Skeletal muscle satellite cell (primary cell): ENCODE measurements around the gene EML2.

ENCODE experiments used
- H3K27me3 ChIP-seq: 2 replicates; pipeline ENCODE4 v1.7.0; 2013; ENCODE audit warnings: low read length; ENCODE audit not compliant: control insufficient read depth, insufficient read depth
- H3K36me3 ChIP-seq: 2 replicates; pipeline ENCODE4 v1.7.0; 2013; ENCODE audit warnings: mild to moderate bottlenecking, control low read depth, low read length; ENCODE audit not compliant: insufficient read depth
- H3K4me1 ChIP-seq: 2 replicates; pipeline ENCODE4 v1.7.0; 2013; ENCODE audit warnings: low read length; ENCODE audit not compliant: control insufficient read depth, insufficient read depth
- H3K4me2 ChIP-seq: 2 replicates; pipeline ENCODE4 v1.7.0; 2013; ENCODE audit warnings: mild to moderate bottlenecking, low read length
- H3K4me3 ChIP-seq: 2 replicates; pipeline ENCODE4 v1.7.0; 2013; ENCODE audit warnings: low read length
- H3K9ac ChIP-seq: 2 replicates; pipeline ENCODE4 v1.7.0; 2013; ENCODE audit warnings: mild to moderate bottlenecking, low read depth, low read length, moderate library complexity
- H3K9me3 ChIP-seq: replicated peaks from 2 replicates; pipeline ENCODE4 v1.7.0; 2013; ENCODE audit warnings: mild to moderate bottlenecking, control low read depth, low read length

Gene EML2

DNA sequence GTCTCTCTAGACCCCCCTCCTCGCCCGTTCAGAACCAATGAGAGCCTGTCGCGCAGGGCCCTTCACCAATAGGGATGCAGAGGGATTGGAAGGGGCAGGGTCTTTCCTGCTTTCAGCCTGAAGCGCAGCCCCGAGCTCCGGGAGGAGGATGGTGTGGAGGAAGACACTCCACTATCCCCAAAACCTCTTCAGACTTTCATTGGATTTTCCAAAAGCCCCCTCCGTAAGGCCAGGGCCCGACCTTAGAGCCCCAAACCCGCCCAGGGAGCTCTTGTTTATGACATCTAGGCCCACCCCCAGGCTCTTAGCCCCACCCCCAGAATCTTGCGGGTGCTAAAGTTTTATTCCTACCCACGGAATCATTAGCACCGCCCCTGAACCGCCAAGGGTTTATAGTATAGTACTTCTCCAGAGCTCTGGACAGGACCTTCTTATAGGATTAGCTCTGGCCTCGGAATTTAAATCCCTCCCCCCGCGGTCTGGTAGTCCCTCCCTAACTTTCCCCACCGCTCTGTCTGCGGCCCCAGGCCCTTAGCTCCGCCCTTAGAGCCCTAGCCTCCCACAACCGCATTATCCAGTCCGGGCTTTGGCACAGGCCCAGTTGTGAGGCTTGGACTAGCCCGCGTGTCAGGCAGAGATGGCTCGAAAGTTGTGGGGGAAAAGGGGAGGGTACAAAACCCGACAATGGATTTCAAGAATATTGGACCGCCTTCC lies 6.6 kb upstream of the EML2 start:
- Histone ChIP-seq H3K9me3 (no peaks in the 10 kb centered on the region), H3K9ac (peak overlapping the region; percentile 35), H3K4me2 (peak overlapping the region; percentile 82), H3K4me1 (peaks cover 27% of the 10 kb centered on the region), H3K27me3 (no peaks in the 10 kb centered on the region), H3K36me3 (no peaks in the 10 kb centered on the region), H3K4me3 (peak overlapping the region; percentile 72)

GRCh38 chr19:45645068-45645630 lies 6.0 kb upstream of the EML2 start:
- Histone ChIP-seq H3K4me2 (peak overlapping the region; percentile 82), H3K36me3 (no peaks in the 10 kb centered on the region), H3K9ac (no peak overlapping the region), H3K9me3 (no peaks in the 10 kb centered on the region), H3K4me3 (peak overlapping the region; percentile 72), H3K27me3 (no peaks in the 10 kb centered on the region), H3K4me1 (peaks cover 28% of the 10 kb centered on the region)

- Histone ChIP-seq H3K4me1 (peaks cover 28% of the 10 kb centered on the region), H3K9me3 (no peaks in the 10 kb centered on the region), H3K27me3 (no peaks in the 10 kb centered on the region), H3K36me3 (no peaks in the 10 kb centered on the region), H3K9ac (no peak overlapping the region), H3K4me3 (no peak overlapping the region), H3K4me2 (no peak overlapping the region)
These were observed 5.0 kb upstream of the EML2 start for GRCh38 chr19:45643927-45644771.

DNA sequence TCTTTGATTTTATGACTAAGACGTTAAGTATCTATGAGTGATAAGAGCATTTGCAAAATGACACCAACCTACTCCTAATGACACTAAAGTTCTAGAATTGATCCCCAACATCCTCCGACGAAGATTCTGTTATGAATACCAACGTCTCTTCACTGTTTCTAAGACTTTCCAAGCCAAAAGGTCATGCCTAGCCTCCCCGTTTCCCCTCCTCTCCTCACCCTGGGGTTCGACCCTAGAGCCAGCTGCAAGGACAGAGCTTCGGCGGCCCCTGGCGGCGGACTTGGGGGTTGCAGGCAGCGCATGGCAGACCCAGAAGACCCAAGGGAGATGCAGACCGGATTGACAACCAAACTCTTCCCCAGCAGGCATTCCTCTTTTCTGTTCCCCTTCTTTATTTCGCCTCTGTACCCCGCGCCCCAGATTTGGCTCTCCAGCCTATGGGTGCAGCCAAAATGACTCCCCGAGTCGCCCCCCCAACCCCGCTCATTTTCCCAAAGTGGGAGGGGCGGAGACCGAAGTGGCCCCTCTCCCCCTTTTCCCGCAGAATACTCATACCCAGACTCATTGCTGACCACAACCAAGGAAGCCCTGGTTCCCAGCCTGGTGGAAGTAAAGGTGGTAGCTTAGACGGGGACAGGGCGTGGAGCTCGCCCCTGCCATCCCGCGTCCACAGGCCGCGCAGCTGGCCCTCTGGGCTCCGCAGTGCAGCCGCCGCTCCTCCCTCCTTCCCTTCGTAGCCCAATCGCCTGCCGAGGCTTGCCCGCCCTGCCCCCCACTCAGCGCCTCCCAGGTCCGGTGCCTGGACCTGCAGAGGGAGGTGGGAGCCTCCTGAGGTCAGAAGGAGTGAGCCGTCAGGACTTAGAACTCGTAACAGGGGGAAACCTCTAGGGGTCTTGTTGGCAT lies 4.1 kb upstream of the EML2 start:
- H3K4me3 ChIP-seq = no peak overlapping the region
- H3K4me1 ChIP-seq = peaks cover 33% of the 10 kb centered on the region
- no peak overlapping the region for H3K9ac ChIP-seq

GRCh38 chr19:45641274-45642105 lies 2.3 kb upstream of the EML2 start:
- H3K9me3 ChIP-seq = no peaks in the 10 kb centered on the region
- H3K27me3 ChIP-seq = no peaks in the 10 kb centered on the region
- H3K4me3 ChIP-seq = peak overlapping the region; percentile 29
- H3K9ac ChIP-seq = peak overlapping the region; percentile 50
- peaks cover 3% of the 10 kb centered on the region for H3K36me3 ChIP-seq
- H3K4me1 ChIP-seq = peaks cover 39% of the 10 kb centered on the region
- peak overlapping the region; percentile 81 for H3K4me2 ChIP-seq

More for the DNA sequence above, 4.1 kb upstream of the EML2 start:
- Histone ChIP-seq H3K36me3 (no peaks in the 10 kb centered on the region), H3K9me3 (no peaks in the 10 kb centered on the region), H3K4me2 (peak overlapping the region; percentile 81), H3K27me3 (no peaks in the 10 kb centered on the region)

GRCh38 chr19:45640849-45641273 lies 1.7 kb upstream of the EML2 start:
- Histone ChIP-seq H3K4me1 (peaks cover 39% of the 10 kb centered on the region), H3K9me3 (no peaks in the 10 kb centered on the region), H3K27me3 (no peaks in the 10 kb centered on the region), H3K4me3 (peak overlapping the region; percentile 29), H3K9ac (no peak overlapping the region), H3K4me2 (peak overlapping the region; percentile 81), H3K36me3 (peaks cover 3% of the 10 kb centered on the region)

- H3K4me2 ChIP-seq = peak overlapping the region; percentile 86
- H3K9ac ChIP-seq = peak overlapping the region; percentile 78
- H3K4me1 ChIP-seq = peaks cover 34% of the 10 kb centered on the region
- no peaks in the 10 kb centered on the region for H3K9me3 ChIP-seq
- peak overlapping the region; percentile 80 for H3K4me3 ChIP-seq
- H3K27me3 ChIP-seq = no peaks in the 10 kb centered on the region
- peaks cover 3% of the 10 kb centered on the region for H3K36me3 ChIP-seq
These were observed 1.1 kb downstream of the EML2 start for GRCh38 chr19:45637890-45638667.

GRCh38 chr19:45636902-45637301 lies 2.3 kb downstream of the EML2 start:
- Histone ChIP-seq H3K4me3 (no peak overlapping the region), H3K4me2 (no peak overlapping the region), H3K27me3 (no peaks in the 10 kb centered on the region), H3K4me1 (peaks cover 27% of the 10 kb centered on the region), H3K36me3 (peaks cover 3% of the 10 kb centered on the region), H3K9me3 (no peaks in the 10 kb centered on the region), H3K9ac (no peak overlapping the region)

GRCh38 chr19:45636275-45636674 lies 2.9 kb downstream of the EML2 start:
- Histone ChIP-seq H3K4me2 (no peak overlapping the region), H3K4me3 (no peak overlapping the region), H3K27me3 (no peaks in the 10 kb centered on the region), H3K9me3 (no peaks in the 10 kb centered on the region), H3K9ac (no peak overlapping the region), H3K36me3 (peaks cover 3% of the 10 kb centered on the region), H3K4me1 (peaks cover 22% of the 10 kb centered on the region)
